Right renal pelvis (tissue), 4 donors: ENCODE results near the gene NPDC1. TPM values are rescaled to one million over a fixed set of nuclear protein-coding genes. Genes with fewer than 3 reads are reported as not detected.

Source experiments
- DNase-seq, 4 donors: peaks; one replicate each; pipeline ENCODE4 v3.0.0-alpha.2; 2013; ENCODE audit warnings: low read depth in 4 of 4, low spot score in 3 of 4, missing footprints in 1 of 4
- polyA plus RNA-seq, 4 donors: library from polyadenylated mRNA; unstranded; fragments of 120-200 nt; gene quantifications; one replicate each; pipeline ENCODE4 v1.2.1, GENCODE V29; 2013; ENCODE audit not compliant: insufficient read length in 4 of 4

NPDC1 gene
- polyA plus RNA-seq, 4 donors, result 22.8 to 47.1 (median 26.5) TPM

DNA sequence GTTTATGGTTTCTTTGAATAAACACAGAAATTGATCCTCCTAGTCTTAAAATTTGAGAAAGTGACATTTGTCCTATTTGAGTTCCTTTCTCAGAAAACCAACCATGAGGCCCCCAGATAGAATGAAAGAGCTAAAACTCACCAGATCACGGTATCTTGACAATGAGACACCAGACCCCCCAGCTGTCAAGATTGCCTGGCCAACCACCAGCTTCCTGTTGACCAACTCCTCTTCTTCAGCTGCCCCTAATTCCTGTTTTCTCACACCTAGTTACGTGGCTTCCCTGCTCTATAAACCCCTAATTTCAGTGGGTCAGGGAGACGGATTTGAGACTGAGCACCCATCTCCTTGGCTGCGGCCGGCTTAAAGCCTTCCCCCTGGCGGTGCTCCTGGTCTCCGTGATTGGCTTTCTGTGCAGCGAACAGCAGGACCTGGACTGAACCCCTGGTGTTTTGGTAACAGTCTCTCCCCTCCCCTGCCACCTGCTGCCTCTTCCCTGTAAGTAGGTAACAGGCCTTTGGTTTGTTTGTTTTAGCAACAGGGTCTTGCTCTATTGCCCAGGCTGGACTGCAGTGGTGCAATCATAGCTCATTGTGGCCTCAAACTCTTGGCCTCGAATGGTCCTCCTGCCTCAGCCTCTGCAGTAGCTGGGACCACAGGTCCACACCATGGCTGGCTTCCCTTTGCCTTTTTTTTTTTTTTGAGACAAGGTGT is 12.7 kb upstream of the NPDC1 start:
- DNase-seq, result no peak

DNA sequence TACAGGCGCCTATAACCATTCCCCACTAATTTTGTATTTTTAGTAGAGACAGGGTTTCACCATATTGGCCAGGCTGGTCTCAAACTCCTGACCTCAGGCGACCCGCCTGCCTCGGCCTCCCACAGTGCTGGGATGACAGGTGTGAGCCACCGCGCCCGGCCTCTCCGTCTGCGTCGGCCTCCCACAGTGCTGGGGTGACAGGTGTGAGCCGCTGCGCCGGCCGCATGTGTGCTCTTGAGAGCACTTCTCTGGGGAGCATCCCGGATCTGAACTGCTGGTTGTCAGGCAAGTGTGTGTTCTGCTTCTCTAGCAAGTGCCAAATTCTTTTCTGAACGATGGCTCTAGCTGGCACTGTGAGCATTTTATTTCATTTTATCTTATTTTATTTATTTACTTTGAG is 11.6 kb upstream of the NPDC1 start:
- DNase-seq, result no peak

DNA sequence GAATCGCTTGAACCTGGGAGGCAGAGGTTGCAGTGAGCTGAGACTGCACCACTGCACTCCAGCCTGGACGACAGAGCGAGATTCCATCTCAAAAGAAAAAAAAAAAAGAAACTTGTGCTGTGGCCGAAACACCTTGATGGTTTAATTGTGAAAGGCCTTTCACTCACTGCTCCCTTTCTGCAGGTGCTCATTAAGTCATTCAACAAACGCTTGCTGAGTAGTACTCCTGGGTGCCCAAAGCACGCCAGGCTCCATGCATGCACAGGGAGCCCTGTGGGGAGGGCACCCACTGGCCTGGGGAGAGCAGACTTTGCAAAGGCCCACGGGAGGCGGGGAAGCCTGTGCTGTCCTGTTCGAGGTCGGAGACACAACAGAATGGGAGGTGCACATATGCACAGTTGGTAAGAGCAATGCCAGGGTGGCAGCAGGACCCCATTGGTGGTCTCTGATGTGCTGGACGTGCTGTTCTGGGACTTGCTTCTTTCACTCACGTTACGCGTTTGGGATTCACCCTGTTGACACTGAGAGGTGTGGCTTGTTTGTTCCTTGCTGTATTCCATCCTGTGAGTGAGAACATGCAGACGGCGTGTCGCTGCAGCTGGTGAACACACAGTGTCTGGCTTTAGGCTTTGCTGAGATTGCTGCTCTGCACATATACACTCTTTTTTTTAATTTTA is 10.9 kb upstream of the NPDC1 start:
- DNase-seq, result no peak

DNA sequence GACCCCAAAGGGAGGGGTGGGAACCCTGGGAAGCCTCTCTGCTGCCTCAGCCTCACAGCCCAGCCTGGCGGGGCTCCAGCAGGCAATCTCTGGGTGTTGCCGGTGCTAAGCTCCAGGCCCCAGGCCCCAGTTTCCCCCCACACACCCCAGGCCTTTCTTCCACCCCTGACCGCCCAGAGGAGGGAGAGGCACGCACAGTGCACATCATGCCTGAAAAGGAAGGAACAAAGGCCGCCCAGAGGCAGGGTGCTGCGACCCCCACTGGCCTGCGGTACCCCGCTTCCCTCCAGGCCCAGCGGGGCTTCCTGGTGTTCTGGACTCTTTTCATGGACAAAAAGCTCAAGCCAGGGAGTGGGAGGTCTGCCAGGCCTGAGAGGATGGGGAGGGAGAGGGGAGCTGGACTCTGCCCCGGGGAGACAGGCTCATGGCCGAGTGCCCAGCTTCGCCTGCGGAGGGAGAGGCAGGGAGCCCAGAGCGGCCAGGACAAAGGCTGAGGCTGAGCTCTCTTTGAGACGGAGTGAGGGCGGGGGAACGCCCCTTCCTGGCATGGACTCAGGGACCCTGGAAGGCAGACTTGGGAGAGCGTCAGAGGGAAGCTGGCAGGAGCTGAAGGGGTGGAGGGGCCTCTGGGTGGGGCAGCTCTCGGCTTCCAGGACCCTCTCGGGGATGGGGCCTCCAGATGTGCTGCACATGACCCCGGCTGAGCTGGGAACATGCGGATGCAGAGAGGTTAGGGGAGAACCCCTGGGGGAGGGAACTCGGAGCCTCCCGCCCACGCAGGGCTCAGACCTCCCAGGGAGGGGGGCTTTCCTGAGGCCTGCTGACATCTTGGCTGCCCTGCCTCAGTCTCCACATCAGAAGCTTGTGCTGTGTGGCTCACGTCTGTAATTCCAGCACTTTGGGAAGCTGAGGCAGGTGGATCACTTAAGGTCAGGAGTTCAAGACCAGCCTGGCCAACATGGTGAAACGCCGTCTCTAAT is 9.7 kb upstream of the NPDC1 start:
- DNase-seq, result peak in 1 of 4 donors; percentile 63

DNA sequence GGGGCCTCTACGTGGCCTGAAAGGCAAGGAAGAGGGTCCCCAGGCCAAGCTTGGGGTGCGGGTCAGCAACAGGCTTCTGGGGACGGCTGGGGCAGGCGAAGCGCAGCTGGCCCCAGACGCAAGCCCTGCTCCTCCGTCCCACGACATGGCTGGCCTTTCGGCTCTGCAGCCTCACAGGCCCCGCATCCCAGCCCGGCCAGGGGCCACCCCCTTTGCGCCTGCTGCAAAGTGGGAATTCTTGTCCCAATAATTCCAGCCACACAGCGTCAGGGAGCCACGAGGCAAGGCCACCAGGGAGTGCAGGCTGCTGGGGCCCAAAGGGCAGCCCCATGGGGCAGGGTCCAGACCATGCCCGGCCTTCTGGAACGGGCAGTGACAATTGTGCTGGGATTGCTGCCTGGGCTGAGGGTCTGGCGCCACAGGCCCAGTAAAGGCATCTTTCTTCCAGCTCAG is 9.0 kb upstream of the NPDC1 start:
- DNase-seq, result no peak

DNA sequence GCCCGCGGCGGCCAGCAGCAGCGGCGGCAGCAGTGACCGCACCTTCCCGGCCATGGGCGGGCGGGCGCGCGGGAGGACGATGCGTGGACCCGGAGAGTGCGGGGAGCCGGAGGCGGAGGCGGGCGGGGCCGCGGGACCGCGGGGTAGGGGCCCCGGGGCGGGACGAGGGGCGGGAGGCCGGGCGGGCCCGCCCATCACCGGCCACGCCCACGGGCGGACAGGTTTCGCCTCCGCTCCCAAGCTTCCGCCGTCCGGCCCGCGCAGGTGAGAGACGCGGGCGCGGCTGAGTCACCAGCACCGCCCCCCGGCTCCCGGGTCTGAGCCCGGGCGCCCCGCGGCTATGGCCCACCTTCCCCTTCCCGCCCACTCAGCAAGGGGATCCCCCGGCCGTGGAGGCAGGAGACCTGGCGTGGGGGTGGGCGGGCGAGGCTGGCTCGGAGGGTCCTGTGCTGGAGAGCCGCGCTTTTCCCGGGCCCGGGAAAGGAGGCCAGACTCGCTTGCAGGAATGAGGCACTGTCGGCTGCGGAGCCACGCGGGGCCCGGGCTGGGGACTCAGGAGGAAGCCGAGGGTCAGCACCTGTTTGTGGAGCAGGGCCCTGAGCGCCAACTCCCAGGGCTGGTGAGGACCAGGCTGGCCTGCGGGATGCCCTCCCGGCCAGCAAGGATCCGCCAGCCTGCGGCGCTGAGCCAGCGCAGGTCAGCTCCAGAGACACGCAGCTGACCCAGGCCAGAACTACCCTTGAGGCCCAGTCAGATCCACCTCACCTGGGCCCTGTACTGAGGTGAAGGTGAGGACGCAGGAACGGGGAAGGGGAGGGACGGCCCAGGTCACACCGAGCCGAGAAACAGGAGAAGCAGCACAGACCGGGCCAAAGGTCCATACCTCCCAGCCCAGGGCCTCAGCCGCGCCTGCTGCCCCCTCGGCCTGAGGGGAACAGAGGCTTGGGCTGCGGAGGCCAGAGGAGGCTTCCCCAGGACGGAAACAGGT is 8.3 kb upstream of the NPDC1 start, which contains the start of gene ENTPD2:
ENTPD2 (minus strand) TSS at position 118 of the 988 bp plus-strand sequence; CDS start at position 54, 64 bp downstream.
- no peak for DNase-seq

DNA sequence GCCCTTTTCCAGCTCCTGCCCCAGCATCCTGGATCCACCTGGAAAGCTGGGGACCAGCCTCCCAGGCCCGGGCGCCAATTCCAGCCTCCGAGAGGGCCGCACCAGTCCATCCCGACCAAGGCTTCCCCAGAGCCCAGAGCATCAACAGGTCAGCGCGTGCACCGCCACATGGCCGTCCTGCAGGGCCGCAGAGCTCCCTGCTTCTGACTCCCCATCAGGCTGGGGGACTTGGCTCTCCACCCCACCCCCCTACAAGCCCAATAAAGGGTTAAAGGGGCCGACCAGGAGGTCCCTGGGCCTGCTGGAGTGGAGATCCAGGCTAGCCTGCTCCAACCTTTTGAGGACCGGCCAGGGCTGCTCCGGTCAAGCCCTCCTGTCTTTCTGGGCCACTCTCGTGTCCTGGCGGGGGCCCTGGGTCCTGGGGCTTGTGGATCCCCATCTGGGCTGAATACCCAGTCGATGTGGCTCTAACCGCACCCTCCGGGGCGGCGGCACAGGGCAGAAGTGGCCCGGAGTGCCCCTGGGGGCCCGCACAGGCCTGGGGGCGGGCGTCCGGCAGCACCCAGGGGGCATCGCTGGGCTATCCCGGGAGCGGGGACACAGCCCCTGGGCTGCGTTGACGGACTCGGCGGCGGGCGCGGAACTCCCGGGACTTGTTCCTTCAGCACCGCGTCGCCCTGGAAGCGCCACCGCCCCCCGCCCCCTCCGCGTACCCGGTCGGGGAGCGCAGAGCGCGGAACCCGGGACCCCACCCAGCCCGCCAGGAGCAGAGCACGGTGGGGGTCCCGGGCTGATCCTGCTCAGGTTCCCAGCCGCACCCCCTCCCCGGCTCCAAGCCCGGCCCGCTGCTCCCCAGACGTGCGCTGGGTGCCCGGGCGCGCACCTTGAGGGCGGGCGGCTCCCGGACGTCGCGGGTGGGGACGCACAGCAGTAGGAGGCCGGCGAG is 7.3 kb upstream of the NPDC1 start:
- DNase-seq, result no peak

DNA sequence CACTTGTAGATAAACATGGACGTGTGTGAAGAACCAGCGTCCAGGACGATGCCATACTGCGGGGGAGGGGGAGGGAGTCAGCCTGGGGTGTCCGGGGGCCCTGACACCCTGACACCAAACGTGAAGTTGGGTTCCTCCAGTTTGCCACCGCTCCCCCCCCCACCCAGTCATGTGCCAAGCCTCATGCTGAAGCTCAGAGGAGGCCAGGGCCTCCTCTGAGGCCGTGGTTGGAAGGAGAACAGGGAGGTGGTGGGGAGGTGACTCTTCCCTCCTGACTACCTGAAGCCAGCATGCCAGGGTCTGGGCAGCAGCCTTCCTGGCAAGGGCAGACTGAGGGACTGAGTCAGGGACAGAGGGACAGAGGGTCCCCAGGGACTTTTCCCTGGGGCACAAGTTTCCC is 6.3 kb upstream of the NPDC1 start:
- no peak for DNase-seq

DNA sequence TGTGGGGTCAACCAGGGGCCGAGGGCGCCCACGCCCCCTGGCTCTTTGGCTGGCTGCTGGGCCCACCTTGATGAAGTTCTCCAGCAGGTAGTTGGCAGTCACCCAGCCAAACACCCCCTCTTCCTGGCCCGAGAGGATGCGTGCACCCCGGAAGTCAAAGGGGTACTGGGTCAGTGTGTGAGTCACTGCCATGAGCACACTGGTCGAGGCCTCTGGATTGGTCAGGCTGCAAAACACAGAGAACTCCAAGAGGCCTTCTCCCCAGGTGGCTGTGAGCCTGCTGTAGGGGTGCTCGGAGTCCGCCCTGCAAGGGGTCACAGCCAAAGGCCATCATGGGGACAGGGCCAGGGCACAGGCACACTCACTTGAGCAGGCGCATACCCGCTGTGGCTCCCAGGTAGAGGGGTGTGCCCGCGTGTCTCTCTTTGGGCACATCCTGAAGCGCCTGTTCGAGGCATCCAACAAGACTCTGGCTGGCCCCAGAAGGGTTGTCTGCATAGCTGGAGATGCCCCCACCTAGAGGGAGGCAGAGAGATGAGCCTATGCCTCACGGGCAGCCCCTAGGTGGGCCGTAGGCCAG is 5.3 kb upstream of the NPDC1 start:
- no peak for DNase-seq

DNA sequence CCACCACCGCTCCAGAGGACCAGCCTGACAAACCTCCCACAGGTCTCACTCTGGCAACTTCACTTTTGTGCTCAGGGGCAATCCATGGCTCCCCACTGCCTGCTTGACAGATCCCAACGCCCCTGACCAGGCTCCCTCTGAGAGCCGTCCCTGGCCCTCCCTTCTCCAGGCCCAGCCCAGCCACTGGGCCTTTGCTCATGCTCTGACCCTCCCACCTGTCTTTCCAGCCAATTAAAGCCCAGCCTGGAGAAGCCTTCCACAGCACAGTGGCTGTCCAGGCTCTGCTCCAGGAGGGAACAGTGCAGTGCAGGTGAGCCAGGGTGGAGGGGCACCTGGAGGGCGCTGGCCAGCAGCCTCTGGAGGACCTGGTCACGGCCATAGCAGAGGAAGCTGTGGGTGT is 4.6 kb upstream of the NPDC1 start:
- DNase-seq, result no peak

DNA sequence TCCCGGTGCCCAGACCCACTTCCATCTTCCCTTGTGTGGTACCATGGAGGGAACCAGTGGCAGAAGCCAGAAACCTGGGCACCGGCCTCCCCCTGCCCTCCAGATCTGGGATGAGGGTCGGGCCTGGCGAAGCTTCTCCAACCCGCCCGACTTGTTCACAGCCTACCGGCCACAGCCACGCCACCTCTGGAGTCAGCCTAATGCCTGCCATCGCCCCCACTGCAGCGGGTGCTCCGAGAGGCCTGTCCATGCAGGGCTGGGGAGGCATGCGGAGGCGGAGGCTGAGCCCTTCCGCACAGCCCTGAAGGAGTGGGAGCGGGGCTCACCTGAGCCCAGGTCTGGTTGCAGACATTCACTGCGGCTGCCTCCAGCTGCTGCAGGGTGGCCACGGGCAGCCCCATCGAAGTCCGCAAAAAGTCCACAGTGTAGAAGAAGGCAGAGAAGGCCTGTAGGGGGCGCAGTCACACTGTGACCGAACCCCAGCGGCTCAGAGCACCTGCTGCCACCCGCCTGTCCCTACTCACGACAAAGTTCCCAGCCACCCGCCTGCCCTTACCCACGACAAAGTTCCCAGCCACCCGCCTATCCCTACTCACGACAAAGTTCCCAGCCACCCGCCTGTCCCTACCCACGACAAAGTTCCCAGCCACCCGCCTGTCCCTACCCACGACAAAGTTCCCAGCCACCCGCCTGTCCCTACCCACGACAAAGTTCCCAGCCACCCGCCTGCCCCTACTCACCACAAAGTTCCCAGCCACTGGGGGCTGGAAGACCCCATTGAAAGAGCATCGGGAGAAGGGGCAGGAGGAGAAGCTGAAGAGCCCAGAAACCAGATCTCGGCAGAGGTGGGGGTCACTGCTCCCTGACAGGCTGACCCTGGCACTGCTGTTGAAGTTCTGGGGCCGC is 3.8 kb upstream of the NPDC1 start:
- DNase-seq, result no peak

DNA sequence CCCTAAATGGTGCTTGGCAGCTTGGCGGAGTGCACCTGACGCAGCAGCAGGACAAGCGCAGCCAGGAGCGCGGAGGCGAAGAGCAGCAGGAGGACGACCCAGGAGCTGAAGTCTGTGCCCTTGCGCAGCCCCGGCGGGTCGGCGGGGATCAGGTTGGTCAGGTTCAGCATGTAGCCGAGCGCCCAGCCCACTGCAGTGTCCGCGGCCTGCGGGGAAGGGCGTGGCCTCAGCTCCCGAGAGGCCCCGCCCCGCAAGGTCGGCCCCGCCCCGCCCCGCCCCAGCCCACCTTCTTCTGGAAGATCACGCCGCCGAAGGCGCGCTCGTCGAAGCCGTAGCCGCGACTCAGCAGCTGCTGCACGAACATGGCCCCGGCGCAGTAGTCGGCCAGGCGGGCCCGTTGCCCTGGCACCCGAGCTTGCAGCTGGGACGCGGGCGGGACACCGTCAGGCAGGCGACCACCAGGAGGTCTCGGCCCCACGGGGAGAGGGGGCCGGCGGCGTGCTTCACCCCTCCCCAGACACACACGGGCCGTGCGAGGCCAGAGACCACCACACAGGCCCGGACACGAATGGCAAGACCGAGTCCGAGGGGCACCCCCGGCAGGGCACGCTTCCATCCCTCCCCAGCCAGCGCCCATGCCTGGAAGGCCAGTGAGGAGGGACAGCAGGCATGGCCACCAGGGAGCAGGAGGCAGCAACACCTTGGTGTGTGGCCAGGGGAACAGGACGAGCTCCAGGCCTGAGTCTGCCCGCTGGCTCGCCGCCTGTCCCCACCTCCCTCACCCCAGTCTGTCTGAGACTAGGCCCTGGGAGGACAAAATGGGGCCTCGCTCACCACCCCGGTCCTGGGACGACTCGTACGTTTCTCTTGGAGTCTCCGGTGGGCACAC is 2.9 kb upstream of the NPDC1 start:
- DNase-seq, result no peak

DNA sequence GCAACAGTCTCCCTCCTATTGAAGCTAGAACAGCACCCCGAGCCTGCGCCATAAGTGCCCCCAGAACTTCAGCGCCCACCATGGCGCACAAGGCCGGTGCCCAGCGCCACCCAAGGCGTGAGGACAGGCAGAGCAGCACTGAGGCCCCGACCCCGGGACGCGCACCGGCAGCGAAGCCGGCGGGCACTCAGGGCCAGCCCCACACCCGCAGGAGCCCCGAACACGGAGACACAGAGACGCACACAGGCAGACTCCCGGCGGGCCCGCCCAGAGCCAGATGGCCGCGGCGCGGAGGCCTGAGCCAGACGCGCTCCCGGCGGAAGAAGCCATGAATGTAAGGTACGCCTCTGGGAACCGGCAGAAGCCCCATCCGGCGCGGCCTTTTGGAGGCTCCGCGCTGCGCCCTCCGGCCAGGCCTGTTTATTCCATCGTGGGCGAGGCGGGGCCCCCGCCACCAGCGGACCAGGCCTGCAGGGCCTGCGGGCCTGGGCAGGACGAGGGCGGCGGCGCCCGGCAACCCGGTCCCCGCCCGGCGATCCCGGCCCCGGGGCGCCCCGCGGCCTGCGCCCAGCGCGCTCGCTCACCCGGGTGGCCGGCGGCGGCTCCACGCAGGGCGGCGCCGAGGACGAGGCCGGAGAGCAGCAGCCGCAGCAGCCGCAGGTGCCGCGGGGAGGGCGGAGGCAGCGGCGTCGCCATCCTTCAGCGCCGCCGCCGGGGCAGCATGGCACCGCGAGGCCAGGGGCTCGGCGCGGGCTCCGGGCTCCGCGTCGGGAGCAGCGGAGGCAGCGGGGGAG is 486 bp downstream of the NPDC1 start:
- DNase-seq, result no peak

DNA sequence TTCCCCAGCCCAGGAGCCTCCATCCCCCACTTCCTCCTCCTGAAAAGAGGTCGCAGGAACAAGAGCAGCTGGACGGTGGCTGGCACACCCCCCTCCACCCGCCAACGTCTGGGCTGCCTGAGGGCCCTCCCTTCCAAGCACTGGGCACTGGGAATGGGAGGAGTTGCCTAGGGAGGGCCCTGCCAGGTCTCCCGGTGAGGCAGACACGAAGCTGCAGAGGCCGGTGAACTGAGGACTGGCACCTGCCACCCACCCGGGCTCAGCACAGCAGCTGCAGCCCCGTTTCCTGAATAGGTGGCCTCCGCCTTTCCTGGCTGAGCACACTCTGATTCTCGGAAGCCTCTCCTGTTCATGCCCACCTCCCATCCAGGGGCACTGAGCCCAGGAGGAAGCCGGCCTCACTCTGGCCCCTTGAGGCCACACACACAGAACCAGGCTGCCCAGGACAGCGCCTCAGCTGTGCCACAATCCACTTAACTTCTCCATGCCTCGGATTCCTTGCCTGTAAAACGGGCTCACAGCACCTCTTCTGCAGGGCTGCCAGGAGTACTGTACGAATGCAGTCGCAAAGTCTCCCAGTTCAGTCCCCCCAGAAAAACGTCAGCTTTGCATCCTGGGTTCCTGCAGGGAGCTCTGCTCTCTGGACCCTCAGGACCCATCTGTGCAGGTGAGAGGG is 1.3 kb downstream of the NPDC1 start:
- no peak for DNase-seq

DNA sequence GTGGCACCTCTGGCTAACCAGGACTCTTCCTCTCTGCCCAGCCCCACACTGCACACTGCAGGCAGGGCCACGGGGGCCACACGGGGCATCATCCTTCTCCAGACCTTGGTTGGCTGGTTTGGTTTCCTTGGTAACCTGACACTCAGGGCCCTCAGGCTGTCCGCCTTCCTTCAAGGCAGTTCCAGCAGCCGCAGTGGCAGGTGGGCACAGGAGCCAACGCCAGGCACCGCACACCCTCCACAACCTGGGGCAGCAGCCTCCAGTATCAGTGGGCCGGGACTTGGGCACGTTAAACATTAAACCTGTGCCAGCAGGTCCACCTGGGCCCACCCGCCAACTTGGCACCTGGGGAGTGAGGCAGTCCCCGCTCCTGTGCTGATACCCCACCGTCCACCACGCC is 1.9 kb downstream of the NPDC1 start:
- no peak for DNase-seq
